Measurements from ENCODE around the gene THG1L.

The THG1L gene

DNA sequence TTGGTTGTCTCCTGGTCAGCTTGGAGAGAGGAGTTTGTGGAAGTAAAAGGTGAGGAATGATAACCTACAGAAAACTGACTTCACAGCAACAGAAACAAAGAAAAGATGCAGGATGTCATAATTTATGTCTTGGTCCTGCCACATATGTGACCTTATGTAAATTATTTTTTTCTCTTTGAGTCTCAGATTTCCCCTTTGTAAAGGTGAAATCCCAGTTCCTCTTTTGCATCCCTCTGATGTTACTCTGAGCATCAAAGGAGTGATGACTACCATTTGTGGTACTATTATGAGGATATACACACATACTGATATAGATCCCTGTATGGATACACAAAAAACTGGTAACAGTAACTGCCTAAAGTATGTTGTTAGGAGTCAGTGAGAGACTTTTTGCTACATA, 1.4 kb upstream of the THG1L start:
- H3K36me3 ChIP-seq (replicated peaks; ENCODE audit: low read depth, low read length) = peaks cover 8% of the 10 kb centered on the region
- no peaks in the 10 kb centered on the region for H4K20me1 ChIP-seq (ENCODE audit: insufficient read depth, low read length)
- no peaks in the 10 kb centered on the region for H3K9me3 ChIP-seq (ENCODE audit: insufficient read depth, low read length)
- peak overlapping the region; percentile 94; the same call in 1 of the 2 replicates for H3K9ac ChIP-seq (ENCODE audit: low read length)
- peaks cover 21% of the 10 kb centered on the region for H3K4me1 ChIP-seq (ENCODE audit: low read length)
- peak overlapping the region; percentile 88 for H3K27ac ChIP-seq (ENCODE audit: low read length)
- peak overlapping the region; percentile 92 for H3K4me2 ChIP-seq (ENCODE audit: low read length)
- H3K27me3 ChIP-seq (ENCODE audit: low read depth, low read length) = no peaks in the 10 kb centered on the region
- H2AFZ ChIP-seq (ENCODE audit: low read depth, low read length) = no peak overlapping the region
- TF ChIP-seq CTCF (IDR thresholded peaks at IDR 0.05; ENCODE audit: low read depth, low read length) (no peak), EZH2phosphoT487 (IDR thresholded peaks at IDR 0.05; ENCODE audit: low read depth) (no peak)
- peaks cover 7% of the 10 kb centered on the region; the same call in 1 of the 2 replicates for H3K79me2 ChIP-seq (ENCODE audit: low read length)
- H3K4me3 ChIP-seq (ENCODE audit: low read length) = peak overlapping the region; percentile 94

DNA sequence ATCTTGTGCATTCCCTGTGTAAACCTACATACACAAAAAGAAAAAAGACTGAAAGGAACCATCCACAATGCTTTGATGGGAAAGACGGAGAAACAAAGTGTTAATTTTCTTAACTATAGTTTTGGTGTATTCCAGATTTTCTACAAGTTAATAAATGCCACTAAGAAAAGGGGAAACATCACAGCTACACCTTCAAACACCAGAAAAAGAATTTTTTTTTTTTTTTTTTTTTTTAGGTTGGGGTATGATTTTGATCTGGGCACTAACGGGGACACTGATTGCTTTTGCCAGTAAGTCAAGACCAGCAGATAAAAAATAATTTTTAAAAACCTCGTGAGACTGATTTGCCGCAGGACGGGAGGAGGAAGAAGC, 334 bp upstream of the THG1L start:
- peaks cover 21% of the 10 kb centered on the region for H3K4me1 ChIP-seq (ENCODE audit: low read length)
- H3K79me2 ChIP-seq (ENCODE audit: low read length) = peaks cover 7% of the 10 kb centered on the region; the same call in 1 of the 2 replicates
- no peak for TF ChIP-seq CTCF (IDR thresholded peaks at IDR 0.05; ENCODE audit: low read depth, low read length)
- peaks cover 8% of the 10 kb centered on the region for H3K36me3 ChIP-seq (replicated peaks; ENCODE audit: low read depth, low read length)
- H3K4me2 ChIP-seq (ENCODE audit: low read length) = peak overlapping the region; percentile 92
- H3K4me3 ChIP-seq (ENCODE audit: low read length) = peak overlapping the region; percentile 94
- peak overlapping the region; percentile 88 for H3K27ac ChIP-seq (ENCODE audit: low read length)
- no peaks in the 10 kb centered on the region for H3K27me3 ChIP-seq (ENCODE audit: low read depth, low read length)
- H3K9ac ChIP-seq (ENCODE audit: low read length) = peak overlapping the region; percentile 94
- H2AFZ ChIP-seq (ENCODE audit: low read depth, low read length) = 0 out of 2 replicates have a peak overlapping the region, but pooled peaks have one; percentile 89
- H3K9me3 ChIP-seq (ENCODE audit: insufficient read depth, low read length) = no peaks in the 10 kb centered on the region
- no peaks in the 10 kb centered on the region for H4K20me1 ChIP-seq (ENCODE audit: insufficient read depth, low read length)

DNA sequence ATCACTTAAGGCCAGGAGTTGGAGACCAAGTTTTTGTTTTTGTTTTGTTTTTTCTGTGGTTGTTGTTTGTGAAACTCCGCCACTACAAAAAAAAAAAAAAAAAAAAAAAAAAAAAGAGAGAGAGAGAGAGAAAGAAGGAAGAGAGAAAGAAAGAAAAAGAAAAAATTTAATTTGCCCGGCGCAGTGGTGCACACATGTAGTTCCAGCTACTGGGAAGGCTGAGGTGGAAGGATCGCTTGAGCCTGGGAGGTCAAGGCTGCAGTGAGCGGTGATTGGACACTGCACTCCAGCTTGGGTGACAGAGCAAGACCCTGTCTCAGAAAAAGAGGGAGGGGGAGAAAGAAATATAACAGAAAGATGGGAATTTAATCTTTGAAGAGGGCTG, 902 bp downstream of the THG1L start:
- peaks cover 7% of the 10 kb centered on the region; the same call in 1 of the 2 replicates for H3K79me2 ChIP-seq (ENCODE audit: low read length)
- H3K27ac ChIP-seq (ENCODE audit: low read length) = no peak overlapping the region
- peak overlapping the region; percentile 92 for H3K4me2 ChIP-seq (ENCODE audit: low read length)
- no peaks in the 10 kb centered on the region for H3K9me3 ChIP-seq (ENCODE audit: insufficient read depth, low read length)
- peaks cover 21% of the 10 kb centered on the region for H3K4me1 ChIP-seq (ENCODE audit: low read length)
- H4K20me1 ChIP-seq (ENCODE audit: insufficient read depth, low read length) = no peaks in the 10 kb centered on the region
- no peaks in the 10 kb centered on the region for H3K27me3 ChIP-seq (ENCODE audit: low read depth, low read length)
- TF ChIP-seq CTCF (IDR thresholded peaks at IDR 0.05; ENCODE audit: low read depth, low read length) (no peak), EZH2phosphoT487 (IDR thresholded peaks at IDR 0.05; ENCODE audit: low read depth) (no peak)
- no peak overlapping the region for H3K9ac ChIP-seq (ENCODE audit: low read length)
- no peak overlapping the region for H2AFZ ChIP-seq (ENCODE audit: low read depth, low read length)
- peak overlapping the region; percentile 94 for H3K4me3 ChIP-seq (ENCODE audit: low read length)
- peaks cover 8% of the 10 kb centered on the region for H3K36me3 ChIP-seq (replicated peaks; ENCODE audit: low read depth, low read length)

GRCh38 chr5:157732596-157733262, 1.5 kb downstream of the THG1L start:
- Histone ChIP-seq H3K9ac (ENCODE audit: low read length) (no peak overlapping the region), H3K79me2 (ENCODE audit: low read length) (peaks cover 7% of the 10 kb centered on the region; the same call in 1 of the 2 replicates), H3K4me1 (ENCODE audit: low read length) (peaks cover 21% of the 10 kb centered on the region), H3K4me3 (ENCODE audit: low read length) (no peak overlapping the region), H4K20me1 (ENCODE audit: insufficient read depth, low read length) (no peaks in the 10 kb centered on the region), H3K4me2 (ENCODE audit: low read length) (no peak overlapping the region), H3K9me3 (ENCODE audit: insufficient read depth, low read length) (no peaks in the 10 kb centered on the region), H3K27me3 (ENCODE audit: low read depth, low read length) (no peaks in the 10 kb centered on the region), H3K36me3 (replicated peaks; ENCODE audit: low read depth, low read length) (peaks cover 8% of the 10 kb centered on the region), H3K27ac (ENCODE audit: low read length) (no peak overlapping the region), H2AFZ (ENCODE audit: low read depth, low read length) (no peak overlapping the region)
- no peak for TF ChIP-seq EZH2phosphoT487 (IDR thresholded peaks at IDR 0.05; ENCODE audit: low read depth)

Measured in OCI-LY3 (cell line).